GM12872 (cell line): ENCODE results near the gene PIAS1.

Experiments
- TF ChIP-seq, protein P1 (sequence below): IDR thresholded peaks from 3 replicates; pipeline ENCODE4 v1.5.1; 2011; ENCODE audit warnings: low read depth, mild to moderate bottlenecking, low read length, moderate library complexity; ENCODE audit not compliant: insufficient read depth

The PIAS1 gene

DNA sequence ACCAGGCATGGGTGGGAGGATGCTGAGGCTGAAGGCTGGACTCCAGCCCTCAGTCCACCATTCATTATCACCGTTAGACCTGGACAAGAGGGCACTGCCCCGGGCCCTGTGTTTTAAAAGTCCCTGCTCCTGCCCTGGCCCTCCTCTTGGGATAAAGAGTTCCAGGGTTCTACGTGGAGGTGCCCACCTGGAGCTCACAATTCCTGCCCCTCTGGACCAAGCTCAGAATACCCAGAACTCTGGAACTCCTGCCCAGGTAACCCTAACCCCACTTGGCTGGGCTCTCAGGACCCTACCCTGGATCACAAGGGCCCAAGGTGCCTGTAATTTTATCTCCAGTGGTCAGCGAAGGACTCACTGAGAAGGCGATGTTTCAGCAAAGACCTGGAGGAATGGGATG is 149.8 kb downstream of the PIAS1 start:
- TF ChIP-seq, protein P1, sequence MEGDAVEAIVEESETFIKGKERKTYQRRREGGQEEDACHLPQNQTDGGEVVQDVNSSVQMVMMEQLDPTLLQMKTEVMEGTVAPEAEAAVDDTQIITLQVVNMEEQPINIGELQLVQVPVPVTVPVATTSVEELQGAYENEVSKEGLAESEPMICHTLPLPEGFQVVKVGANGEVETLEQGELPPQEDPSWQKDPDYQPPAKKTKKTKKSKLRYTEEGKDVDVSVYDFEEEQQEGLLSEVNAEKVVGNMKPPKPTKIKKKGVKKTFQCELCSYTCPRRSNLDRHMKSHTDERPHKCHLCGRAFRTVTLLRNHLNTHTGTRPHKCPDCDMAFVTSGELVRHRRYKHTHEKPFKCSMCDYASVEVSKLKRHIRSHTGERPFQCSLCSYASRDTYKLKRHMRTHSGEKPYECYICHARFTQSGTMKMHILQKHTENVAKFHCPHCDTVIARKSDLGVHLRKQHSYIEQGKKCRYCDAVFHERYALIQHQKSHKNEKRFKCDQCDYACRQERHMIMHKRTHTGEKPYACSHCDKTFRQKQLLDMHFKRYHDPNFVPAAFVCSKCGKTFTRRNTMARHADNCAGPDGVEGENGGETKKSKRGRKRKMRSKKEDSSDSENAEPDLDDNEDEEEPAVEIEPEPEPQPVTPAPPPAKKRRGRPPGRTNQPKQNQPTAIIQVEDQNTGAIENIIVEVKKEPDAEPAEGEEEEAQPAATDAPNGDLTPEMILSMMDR: no peak

DNA sequence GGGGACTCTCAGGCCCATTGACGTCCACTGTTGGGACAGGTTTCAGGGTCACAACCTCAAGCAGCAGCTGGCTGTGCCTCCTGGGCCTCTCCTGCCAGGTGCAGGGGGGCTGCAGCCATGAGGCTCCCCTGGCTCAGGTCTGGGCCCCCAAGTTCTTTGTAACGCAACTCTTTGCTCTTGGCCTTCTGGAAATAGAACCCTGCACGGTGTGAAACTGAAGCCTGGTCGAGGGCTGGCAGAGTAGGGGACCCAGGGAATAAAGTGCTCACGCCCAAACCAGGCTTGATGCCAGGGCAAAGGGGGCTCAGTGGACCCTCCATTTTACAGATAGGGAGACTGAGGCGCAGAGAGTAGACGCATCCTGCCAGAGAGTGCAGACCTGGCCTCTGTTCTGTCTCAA is 150.2 kb downstream of the PIAS1 start:
- TF ChIP-seq, protein P1: no peak

DNA sequence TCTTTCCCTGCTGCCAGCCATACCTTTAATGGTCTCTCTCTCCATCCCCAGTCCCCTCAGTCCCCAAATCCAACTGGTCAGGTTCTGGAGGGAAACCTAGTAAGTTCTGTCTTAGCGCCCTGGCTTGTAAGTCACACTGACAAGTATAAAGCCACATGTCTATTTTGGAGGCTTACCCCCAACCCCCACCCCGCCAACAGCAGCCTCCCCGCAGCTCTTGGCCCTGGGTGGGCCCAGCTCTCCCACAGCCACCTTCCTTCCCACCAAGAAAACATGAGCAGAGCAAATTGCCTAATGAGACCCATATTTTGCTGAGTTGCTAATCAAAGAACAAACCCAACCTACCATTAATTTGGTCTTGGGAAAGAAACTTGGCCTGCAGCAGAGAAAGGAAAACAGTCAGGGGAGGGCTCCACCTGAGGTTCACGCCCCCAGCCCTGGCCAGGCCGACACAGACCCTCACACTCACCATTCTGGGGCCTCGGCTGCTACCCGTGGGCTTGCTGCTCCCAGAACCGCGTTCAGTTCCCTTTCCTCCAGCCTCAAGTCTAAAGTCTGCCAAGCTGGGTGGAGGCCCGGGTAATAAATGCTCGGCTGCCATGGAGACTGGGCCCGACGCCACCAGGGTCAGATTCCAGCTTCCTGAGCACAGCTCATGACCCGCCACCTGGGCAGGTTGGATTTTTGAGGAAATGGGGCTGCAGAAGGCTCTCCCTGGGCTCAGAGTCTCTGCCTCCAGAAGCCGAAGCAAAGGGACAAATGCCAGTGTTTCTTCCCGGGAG is 150.9 kb downstream of the PIAS1 start, which contains the start of gene CALML4:
CALML4 (minus strand) TSS at position 557 of the 782 bp plus-strand sequence; CDS start at position 472, 85 bp downstream.
- TF ChIP-seq, protein P1: no peak

DNA sequence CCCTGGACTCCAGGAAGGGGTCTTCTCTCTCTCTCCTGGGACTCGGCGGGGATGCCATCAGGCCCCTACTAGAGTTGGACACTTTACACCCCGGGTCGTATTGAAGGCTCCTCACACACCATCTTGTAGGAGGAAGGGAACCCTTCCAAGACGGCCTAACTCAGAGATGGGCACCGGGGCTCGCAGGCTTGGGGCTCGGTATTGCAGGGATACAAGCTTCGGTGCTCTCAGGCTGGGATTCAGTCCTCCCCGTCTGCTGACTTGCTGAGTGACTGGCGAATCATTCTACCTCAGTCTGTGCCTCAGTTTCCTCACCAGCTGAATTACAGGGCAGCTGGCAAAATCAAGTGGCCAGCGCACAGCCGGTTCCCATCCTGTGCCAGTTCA is 151.4 kb downstream of the PIAS1 start:
- TF ChIP-seq, protein P1: no peak

DNA sequence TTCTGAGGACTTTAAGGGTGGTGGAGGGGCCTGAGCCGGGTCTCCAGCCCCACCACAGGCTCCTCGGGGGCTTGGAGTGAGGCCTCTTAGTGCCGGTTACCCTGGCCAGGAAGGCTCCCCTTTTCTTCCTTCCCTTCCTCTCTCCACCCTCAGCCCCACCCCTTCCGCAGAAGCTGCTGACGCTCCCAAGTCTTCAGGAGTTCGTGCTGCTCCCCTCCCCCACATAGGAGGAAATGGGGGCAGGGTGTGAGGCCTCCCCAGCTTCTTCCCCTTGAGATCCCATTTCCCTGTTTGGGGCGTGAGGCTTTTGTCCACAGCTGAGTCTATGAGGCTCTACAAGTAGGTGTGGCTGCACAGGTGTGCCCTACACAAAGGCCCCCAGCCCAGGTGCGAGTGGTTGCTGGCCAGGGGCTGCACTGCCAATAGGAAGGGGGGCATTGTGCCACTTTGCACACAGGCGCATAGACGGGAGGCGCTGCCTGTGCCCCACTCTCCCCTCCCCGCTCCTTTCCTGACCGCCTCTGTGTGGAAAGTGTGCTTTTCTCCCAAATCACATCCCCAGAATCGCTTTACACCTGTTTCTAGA is 151.9 kb downstream of the PIAS1 start:
- TF ChIP-seq, protein P1: no peak

DNA sequence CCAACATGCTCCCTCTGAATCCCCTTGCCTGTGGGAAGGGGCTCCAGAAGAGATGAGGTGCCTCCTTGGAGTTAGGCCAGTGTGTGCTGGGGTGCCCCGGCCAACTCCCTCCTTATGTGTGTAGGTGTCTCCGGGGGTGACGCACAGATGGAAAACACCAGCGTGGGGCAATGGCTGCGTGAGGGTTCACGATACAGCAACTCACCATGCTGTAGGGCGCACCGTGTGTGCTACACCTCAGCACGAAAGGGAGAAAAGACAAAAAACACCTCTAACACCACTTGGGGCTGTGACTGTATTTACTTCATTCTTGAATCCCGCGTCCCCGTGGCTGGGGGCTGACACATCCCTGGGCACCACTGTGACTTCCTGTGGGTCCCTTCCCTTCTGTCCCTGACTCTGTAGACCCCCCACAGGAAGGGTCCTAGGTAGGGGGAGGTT is 152.6 kb downstream of the PIAS1 start:
- TF ChIP-seq, protein P1: no peak

DNA sequence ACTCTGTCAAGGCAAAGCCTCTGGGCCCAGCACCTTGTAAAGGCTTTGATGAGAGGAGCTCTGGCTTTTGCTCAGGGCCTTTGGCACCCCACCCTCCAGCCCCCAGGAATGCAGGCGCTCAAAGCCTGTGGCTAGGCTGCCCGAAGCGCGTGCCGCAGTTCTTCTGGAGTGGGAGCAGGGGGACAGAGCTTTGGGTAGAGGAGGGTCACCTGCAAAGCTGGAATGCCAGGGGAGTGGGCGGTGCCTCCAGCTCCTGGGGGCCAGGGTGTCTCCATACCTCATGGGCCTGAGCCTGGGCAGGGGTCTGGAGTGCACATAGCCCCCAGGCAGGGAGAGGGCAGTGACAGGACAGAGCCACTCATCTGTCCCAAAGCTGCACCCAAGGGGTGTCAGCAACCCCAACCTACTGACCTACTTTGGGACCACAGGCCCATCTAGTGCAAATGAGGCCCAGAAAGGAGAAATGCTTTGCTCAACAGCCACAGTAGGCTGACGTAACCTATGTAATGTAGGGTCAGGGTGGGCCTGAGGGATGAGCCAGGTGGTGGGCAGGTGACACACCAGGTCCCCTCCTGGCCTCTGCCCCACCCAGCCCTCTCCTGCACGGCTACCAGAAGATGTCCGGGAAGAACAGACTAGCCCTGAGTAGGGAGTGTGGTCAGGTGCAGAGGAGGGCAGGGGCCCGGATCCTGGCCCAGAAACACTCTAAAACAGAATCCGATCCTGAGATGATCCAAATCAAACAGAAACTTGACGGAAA is 153.2 kb downstream of the PIAS1 start:
- TF ChIP-seq, protein P1: no peak
